H1 (cell line): ENCODE data around the gene FGD5. TPM values are rescaled to one million over a fixed set of nuclear protein-coding genes. Genes with fewer than 3 reads are reported as not detected.

ENCODE experiments used
- CTCF ChIA-PET: fragments of 300-600 bp; sonication (Branson Sonifier 250); formaldehyde crosslinking; loops from one replicate; lab custom pipeline; 2021; ENCODE audit not compliant: partially characterized antibody; lab: Charles Lee
- POLR2A ChIA-PET: fragments of 300-600 bp; sonication (Branson Sonifier 250); formaldehyde crosslinking; loops from one replicate; lab custom pipeline; 2021; ENCODE audit warnings: inconsistent platforms; ENCODE audit not compliant: partially characterized antibody; lab: Charles Lee
- DNase-seq, 2 experiments: peaks; one replicate each; pipeline versions ENCODE4 v3.0.0 to v3.0.0-alpha.2; 2010 to 2022; ENCODE audit warnings: low spot score in 2 of 2, low read depth in 1 of 2, mixed read lengths in 1 of 2
- FAIRE-seq: peaks from 2 replicates; lab custom pipeline; 2011; peaks lifted over from hg19 to GRCh38; lab: Jason Lieb, UNC
- H2AFZ ChIP-seq: 2 replicates; pipeline ENCODE4 v1.8.1; 2012; ENCODE audit warnings: low read length, inconsistent platforms
- H2AK5ac ChIP-seq: 2 replicates; pipeline ENCODE4 v1.6.1; 2013; ENCODE audit warnings: low read depth, low read length
- H2BK120ac ChIP-seq: replicated peaks from 2 replicates; pipeline ENCODE3; 2013; ENCODE audit warnings: low read depth, low read length, inconsistent platforms
- H2BK12ac ChIP-seq: 2 replicates; pipeline ENCODE4 v1.6.1; 2013; ENCODE audit warnings: low read depth, low read length
- H2BK15ac ChIP-seq: 2 replicates; pipeline ENCODE4 v1.6.1; 2013; ENCODE audit warnings: low read length
- H2BK20ac ChIP-seq: 2 replicates; pipeline ENCODE4 v1.6.1; 2013; ENCODE audit warnings: low read length
- H2BK5ac ChIP-seq: 2 replicates; pipeline ENCODE4 v1.6.1; 2013; ENCODE audit warnings: low read depth, low read length
- H3K14ac ChIP-seq: 2 replicates; pipeline ENCODE4 v1.6.1; 2013; ENCODE audit warnings: inconsistent platforms; ENCODE audit not compliant: insufficient read length
- H3K18ac ChIP-seq: 2 replicates; pipeline ENCODE4 v1.6.1; 2013; ENCODE audit warnings: low read length; ENCODE audit errors: extremely low read depth
- H3K23ac ChIP-seq: 2 replicates; pipeline ENCODE4 v1.6.1; 2013; ENCODE audit warnings: inconsistent platforms; ENCODE audit not compliant: insufficient read length
- H3K23me2 ChIP-seq: 2 replicates; pipeline ENCODE4 v1.6.1; 2013; ENCODE audit warnings: low read depth, low read length
- H3K27ac ChIP-seq: 2 replicates; pipeline ENCODE4 v1.6.1; 2011; ENCODE audit warnings: low read depth, low read length, inconsistent platforms
- H3K27me3 ChIP-seq, 4 experiments: replicated peaks in 1 of 4; 1 replicate in 1 of 4; 2 replicates in 3 of 4; pipeline versions ENCODE4 v1.6.1 to v1.8.1; 2011 to 2013; ENCODE audit warnings: low read length in 3 of 4, mild to moderate bottlenecking in 3 of 4, inconsistent platforms in 2 of 4, mixed read lengths in 2 of 4, moderate library complexity in 1 of 4; ENCODE audit not compliant: control insufficient read depth in 3 of 4, insufficient read depth in 3 of 4; ENCODE audit errors: extremely low read depth in 1 of 4
- H3K36me3 ChIP-seq, 4 experiments: 2 replicates each; pipeline versions ENCODE4 v1.6.1 to v1.8.1; 2011 to 2013; ENCODE audit warnings: mild to moderate bottlenecking in 4 of 4, low read length in 3 of 4, moderate library complexity in 2 of 4, control low read depth in 1 of 4, inconsistent platforms in 1 of 4; ENCODE audit not compliant: insufficient read depth in 4 of 4, control insufficient read depth in 2 of 4
- H3K4ac ChIP-seq: replicated peaks from 2 replicates; pipeline ENCODE3; 2013; ENCODE audit warnings: low read length, low read depth, mixed read lengths, inconsistent platforms; ENCODE audit not compliant: insufficient read length
- H3K4me1 ChIP-seq, 4 experiments: replicated peaks in 1 of 4; 1 replicate in 1 of 4; 2 replicates in 3 of 4; pipeline versions ENCODE4 v1.6.1 to v1.8.1; 2011 to 2013; ENCODE audit warnings: low read length in 3 of 4, inconsistent platforms in 2 of 4, mixed read lengths in 1 of 4; ENCODE audit not compliant: insufficient read depth in 4 of 4, control insufficient read depth in 3 of 4
- H3K4me2 ChIP-seq, 2 experiments: 2 replicates each; pipeline versions ENCODE4 v1.6.1 to v1.8.1; 2011 to 2013; ENCODE audit warnings: low read depth in 2 of 2, low read length in 2 of 2, control low read depth in 1 of 2, inconsistent platforms in 1 of 2, mild to moderate bottlenecking in 1 of 2; ENCODE audit not compliant: insufficient read depth in 1 of 2
- H3K4me3 ChIP-seq, 4 experiments: fragments of 200-600, 300-600 bp in 1 of 4; sonication (generic), shearing (Covaris generic), sonication (Bioruptor Twin) in 1 of 4; 2 replicates each; pipeline versions ENCODE4 v1.5.1 to v1.8.1; 2011 to 2016; ENCODE audit warnings: low read length in 4 of 4, low read depth in 3 of 4, control low read depth in 2 of 4, inconsistent platforms in 2 of 4, mild to moderate bottlenecking in 2 of 4, mixed read lengths in 1 of 4, moderate library complexity in 1 of 4; ENCODE audit not compliant: insufficient read depth in 2 of 4; ENCODE audit errors: extremely low read depth in 1 of 4
- H3K56ac ChIP-seq: replicated peaks from 2 replicates; pipeline ENCODE3; 2013; ENCODE audit warnings: low read depth, mild to moderate bottlenecking, mixed read lengths, low read length, inconsistent platforms; ENCODE audit not compliant: insufficient read length
- H3K79me1 ChIP-seq: 2 replicates; pipeline ENCODE4 v1.6.1; 2013; ENCODE audit warnings: low read depth, low read length, control low read depth
- H3K79me2 ChIP-seq, 2 experiments: 2 replicates each; pipeline versions ENCODE4 v1.6.1 to v1.8.1; 2012 to 2013; ENCODE audit warnings: low read length in 2 of 2, mild to moderate bottlenecking in 2 of 2, inconsistent platforms in 1 of 2; ENCODE audit not compliant: insufficient read depth in 2 of 2, control insufficient read depth in 1 of 2
- H3K9ac ChIP-seq, 4 experiments: replicated peaks in 1 of 4; 1 replicate in 1 of 4; 2 replicates in 3 of 4; pipeline versions ENCODE4 v1.6.1 to v1.8.1; 2011 to 2013; ENCODE audit warnings: low read depth in 3 of 4, low read length in 3 of 4, control low read depth in 2 of 4, mild to moderate bottlenecking in 2 of 4, moderate library complexity in 2 of 4, inconsistent platforms in 1 of 4; ENCODE audit errors: extremely low read depth in 1 of 4
- H3K9me3 ChIP-seq, 2 experiments: 2 replicates each; pipeline versions ENCODE4 v1.6.1 to v1.8.1; 2012 to 2013; ENCODE audit warnings: mild to moderate bottlenecking in 2 of 2, moderate library complexity in 2 of 2, control low read depth in 1 of 2, inconsistent platforms in 1 of 2, low read depth in 1 of 2, low read length in 1 of 2, mixed read lengths in 1 of 2; ENCODE audit not compliant: insufficient read depth in 2 of 2
- H4K20me1 ChIP-seq, 2 experiments: replicated peaks in 1 of 2; 2 replicates each; pipeline versions ENCODE3 to v1.8.1; 2011 to 2013; ENCODE audit warnings: inconsistent platforms in 2 of 2, low read length in 2 of 2, mild to moderate bottlenecking in 1 of 2; ENCODE audit not compliant: insufficient read depth in 2 of 2, control insufficient read depth in 1 of 2
- H4K5ac ChIP-seq: 2 replicates; pipeline ENCODE4 v1.6.1; 2013; ENCODE audit warnings: low read length, low read depth, mixed read lengths, inconsistent platforms; ENCODE audit not compliant: insufficient read length
- H4K8ac ChIP-seq: 2 replicates; pipeline ENCODE4 v1.8.0; 2013; ENCODE audit warnings: mild to moderate bottlenecking, moderate library complexity, low read length, inconsistent platforms; ENCODE audit not compliant: insufficient read depth; ENCODE audit errors: extremely low read depth
- H4K91ac ChIP-seq: replicated peaks from 2 replicates; pipeline ENCODE3; 2013; ENCODE audit warnings: low read length, mixed read lengths, inconsistent platforms; ENCODE audit not compliant: insufficient read length
- ATF2 ChIP-seq: IDR thresholded peaks from 2 replicates; pipeline ENCODE4 v1.6.1; 2012; ENCODE audit warnings: low read length, inconsistent platforms
- ATF3 ChIP-seq: IDR thresholded peaks from 2 replicates; pipeline ENCODE4 v1.6.1; 2011; ENCODE audit warnings: low read depth, mild to moderate bottlenecking, low read length; ENCODE audit not compliant: insufficient read depth
- RAD21 ChIP-seq, 2 experiments: IDR thresholded peaks in 1 of 2; conservative IDR thresholded peaks in 1 of 2; 2 replicates each; pipeline ENCODE4 v1.6.1; 2011; ENCODE audit warnings: low read depth in 2 of 2, low read length in 2 of 2, improper control_type of control experiment in 1 of 2, inconsistent platforms in 1 of 2, mild to moderate bottlenecking in 1 of 2, moderate library complexity in 1 of 2
- RXRA ChIP-seq: IDR thresholded peaks from 2 replicates; pipeline ENCODE4 v1.6.1; 2011; ENCODE audit warnings: low read depth, mild to moderate bottlenecking, low read length, moderate library complexity; ENCODE audit not compliant: insufficient read depth
- SP1 ChIP-seq: IDR thresholded peaks from 2 replicates; pipeline ENCODE4 v1.6.1; 2011; ENCODE audit warnings: low read depth, low read length
- TEAD4 ChIP-seq: IDR thresholded peaks from 2 replicates; pipeline ENCODE4 v1.6.1; 2012; ENCODE audit warnings: low read depth, low read length, inconsistent platforms, mixed read lengths
- USF2 ChIP-seq: IDR thresholded peaks from 2 replicates; pipeline ENCODE4 v1.6.1; 2011; ENCODE audit warnings: low read length, improper control_type of control experiment
- WGBS, 2 experiments: shearing (Covaris generic) in 1 of 2; methylation state at CpG; one replicate each; pipeline versions ENCODE4 v1.1.6 to v1.1.7; 2013 to 2015; ENCODE audit warnings: low lambda C conversion rate in 2 of 2, mixed read lengths in 2 of 2, inconsistent platforms in 1 of 2, low coverage in 1 of 2, missing lambda C conversion rate in 1 of 2; ENCODE audit not compliant: insufficient replicate concordance in 2 of 2, insufficient coverage in 1 of 2, insufficient read length in 1 of 2; ENCODE audit errors: extremely low coverage in 1 of 2, missing lambda C conversion rate in 1 of 2; 5-methylcytosine and 5-hydroxymethylcytosine counted together
- polyA plus RNA-seq, 7 experiments: library from polyadenylated mRNA; depleted of rRNA in 3 of 7; stranded (reverse) in 5 of 7; unstranded in 2 of 7; fragments of >200 nt in 5 of 7; fragments of 200-250 nt in 2 of 7; gene quantifications; 1 replicate in 5 of 7; 2 replicates in 1 of 7; 4 replicates in 1 of 7; pipeline versions ENCODE4 v1.2.1 to v1.2.3, GENCODE V29; 2011 to 2013; ENCODE audit warnings: missing spikeins in 2 of 7, mixed read lengths in 2 of 7
- total RNA-seq: library from RNA; stranded (reverse); fragmentation: NEBNext Ultra II Directional; extraction: Animal tissue kit (Norgen Biotek cat#: 25700); gene quantifications from 2 replicates; pipeline ENCODE4 v1.2.1, GENCODE V29; 2021

FGD5 gene
- total and polyA plus RNA-seq, 2 of the 8 experiments (the other 6 are each of a cell fraction or from before 2014, with no cell fraction given), result 4.7 to 14.3 TPM

DNA sequence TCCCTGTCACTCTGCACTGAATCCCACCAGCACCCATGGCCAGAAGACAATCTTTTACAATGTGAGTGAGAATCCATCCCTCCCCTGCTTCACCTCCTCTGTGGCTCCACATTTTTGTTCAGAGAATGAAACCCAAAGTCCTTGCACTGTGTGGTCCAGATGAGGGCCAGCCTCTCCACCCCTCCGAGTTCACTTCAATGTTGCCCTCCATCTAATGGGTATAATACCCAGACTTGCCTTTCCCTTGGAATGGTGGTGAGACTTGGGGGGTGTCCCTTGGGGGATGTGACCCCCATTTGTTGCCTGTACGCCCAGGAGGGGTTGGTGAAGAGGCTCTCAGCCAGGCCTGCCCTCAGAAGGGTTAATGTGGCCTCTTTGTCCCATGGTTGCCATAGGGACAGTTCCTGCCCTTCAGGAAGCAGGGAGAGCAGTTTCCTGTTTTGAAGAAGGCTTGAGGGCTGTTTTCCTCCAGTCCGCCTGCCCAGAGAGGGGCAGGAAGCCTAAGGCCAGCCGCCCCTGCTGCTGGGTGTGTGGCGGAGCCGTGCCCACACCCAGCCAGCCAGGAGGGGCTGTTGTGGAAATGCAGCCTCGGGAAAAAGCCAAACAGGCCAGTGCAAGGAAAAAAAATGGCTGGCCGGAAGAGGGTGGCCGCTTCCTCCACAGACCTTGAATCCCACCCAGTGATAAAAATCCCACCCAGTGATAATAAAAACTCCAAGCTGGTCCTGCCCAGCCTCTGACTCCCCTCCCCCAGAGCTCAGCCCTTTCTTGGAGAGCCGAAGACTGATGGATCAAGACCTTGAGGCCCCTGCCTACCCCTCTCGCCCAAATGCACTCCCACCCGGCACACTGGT lies 14.6 kb upstream of the FGD5 start:
- ChIA-PET POLR2A (interaction anchor here (0.9 kb wide), 1 partner anchor 153 kb away, joined by 4 read pairs; the partner anchor contains the start of gene CCDC174), CTCF (interaction anchor here (0.7 to 2.2 kb wide), 4 partner anchors 12 to 86 kb away, joined by 3 to 6 read pairs (median 4); no protein-coding TSS in a partner anchor)
- peaks cover 0 to 5% (median 0%) of the 10 kb centered on the region in 4 experiments; a peak in 1 of 7 replicates for H3K4me1 ChIP-seq
- no peak overlapping the region for H3K9ac ChIP-seq
- H2AK5ac ChIP-seq, result no peak overlapping the region
- H4K5ac ChIP-seq, result no peak overlapping the region
- no peak overlapping the region for H2BK5ac ChIP-seq
- 85% methylated on average over 11 of the region's 12 CpGs; no CpG with 5 or more reads in 1 of the 2 experiments for WGBS, 2 experiments
- no peak overlapping the region for H3K56ac ChIP-seq
- H3K4ac ChIP-seq, result no peak overlapping the region
- FAIRE-seq (no peak), DNase-seq (no peak)
- peaks cover 5% of the 10 kb centered on the region; the same call in 1 of the 2 replicates for H3K23me2 ChIP-seq
- no peak overlapping the region; a peak in 1 of 4 replicates for H3K4me2 ChIP-seq
- H3K4me3 ChIP-seq, result no peak overlapping the region
- peak overlapping the region; percentile 38 for H4K91ac ChIP-seq
- H2BK20ac ChIP-seq, result no peak overlapping the region
- H3K79me2 ChIP-seq, result no peaks in the 10 kb centered on the region
- H3K79me1 ChIP-seq, result no peaks in the 10 kb centered on the region
- H3K27ac ChIP-seq, result no peak overlapping the region
- H3K14ac ChIP-seq, result no peak overlapping the region
- H3K9me3 ChIP-seq, result no peaks in the 10 kb centered on the region
- no peaks in the 10 kb centered on the region for H3K36me3 ChIP-seq
- H2AFZ ChIP-seq, result no peak overlapping the region
- H2BK12ac ChIP-seq, result no peak overlapping the region
- H4K8ac ChIP-seq, result peak overlapping the region; percentile 69
- no peak overlapping the region for H2BK120ac ChIP-seq
- H3K18ac ChIP-seq, result no peak overlapping the region
- H4K20me1 ChIP-seq, result no peaks in the 10 kb centered on the region
- H2BK15ac ChIP-seq, result no peak overlapping the region
- no peak overlapping the region for H3K23ac ChIP-seq
- H3K27me3 ChIP-seq, result peaks cover 0 to 13% (median 10%) of the 10 kb centered on the region in 4 experiments; a peak in 6 of 7 replicates
- TF ChIP-seq ATF2, result no peak
- no peak for TF ChIP-seq RAD21 (IDR thresholded peaks at IDR 0.05 in 1 of 2, conservative IDR thresholded peaks at IDR 0.05 in 1 of 2; ENCODE audit: low read depth in 2 of 2, low read length in 2 of 2)
- no peak for TF ChIP-seq RXRA
- no peak for TF ChIP-seq TEAD4
- no peak for TF ChIP-seq ATF3
- no peak for TF ChIP-seq USF2
- TF ChIP-seq SP1, result no peak
